ENCODE measurements around the gene OSBPL10.

OSBPL10 gene

GRCh38 chr3:31696815-31697548, 284.1 kb downstream of the OSBPL10 start:
- Histone ChIP-seq H4K91ac (ENCODE audit: low read length) (no peak overlapping the region), H3K27me3 (ENCODE audit: control insufficient read depth in 1 of 2, insufficient read depth in 1 of 2, low read length in 2 of 2) (no peaks in the 10 kb centered on the region), H3K4me1 (ENCODE audit: control insufficient read depth, insufficient read depth, low read depth, low read length) (peaks cover 6% of the 10 kb centered on the region), H2BK120ac (ENCODE audit: low read depth, low read length) (no peak overlapping the region), H2BK12ac (ENCODE audit: low read length in 2 of 2) (no peak overlapping the region), H2AFZ (ENCODE audit: low read depth, low read length) (no peak overlapping the region), H3K14ac (ENCODE audit: low read length in 2 of 2) (no peak overlapping the region), H3K18ac (ENCODE audit: low read depth in 1 of 2, low read length in 2 of 2) (no peak overlapping the region), H2AK5ac (ENCODE audit: low read length, severe bottlenecking) (no peak overlapping the region), H3K79me1 (replicated peaks; ENCODE audit: low read length, poor library complexity, severe bottlenecking) (peaks cover 5% of the 10 kb centered on the region), H4K8ac (ENCODE audit: low read length) (no peak overlapping the region), H3K9ac (ENCODE audit: low read length) (no peak overlapping the region), H2BK5ac (ENCODE audit: low read depth, low read length, poor library complexity, severe bottlenecking) (no peak overlapping the region), H3K36me3 (ENCODE audit: control insufficient read depth in 1 of 2, insufficient read depth in 2 of 2, low read depth in 1 of 2, low read length in 2 of 2) (peaks cover 0 to 15% of the 10 kb centered on the region in 2 experiments), H3K23ac (ENCODE audit: low read length in 2 of 2) (no peak overlapping the region), H3K4me2 (ENCODE audit: low read length, poor library complexity, severe bottlenecking) (no peak overlapping the region), H3K4me3 (ENCODE audit: insufficient read depth in 1 of 2, low read depth in 1 of 2, low read length in 2 of 2) (no peak overlapping the region), H3K9me3 (ENCODE audit: control insufficient read depth, low read length) (peaks cover 4% of the 10 kb centered on the region), H2BK15ac (ENCODE audit: low read depth, poor library complexity, severe bottlenecking) (no peak overlapping the region), H3K4ac (ENCODE audit: low read depth in 1 of 2, low read length in 2 of 2) (no peak overlapping the region), H3K27ac (ENCODE audit: low read length, poor library complexity, severe bottlenecking) (no peak overlapping the region)
- DNase-seq, result peak; percentile 28
- 92% methylated on average over 5 of the region's 6 CpGs for WGBS

- H2BK15ac ChIP-seq (ENCODE audit: low read depth, poor library complexity, severe bottlenecking), result no peak overlapping the region
- H2BK120ac ChIP-seq (ENCODE audit: low read depth, low read length), result no peak overlapping the region
- no peak overlapping the region for H2BK12ac ChIP-seq (ENCODE audit: low read length in 2 of 2)
- H3K4ac ChIP-seq (ENCODE audit: low read depth in 1 of 2, low read length in 2 of 2), result no peak overlapping the region
- peaks cover 0 to 10% of the 10 kb centered on the region in 2 experiments for H3K36me3 ChIP-seq (ENCODE audit: control insufficient read depth in 1 of 2, insufficient read depth in 2 of 2, low read depth in 1 of 2, low read length in 2 of 2)
- no peak overlapping the region for H3K4me2 ChIP-seq (ENCODE audit: low read length, poor library complexity, severe bottlenecking)
- no peak overlapping the region for H4K8ac ChIP-seq (ENCODE audit: low read length)
- H3K4me3 ChIP-seq (ENCODE audit: insufficient read depth in 1 of 2, low read depth in 1 of 2, low read length in 2 of 2), result no peak overlapping the region
- no peak overlapping the region for H3K27ac ChIP-seq (ENCODE audit: low read length, poor library complexity, severe bottlenecking)
- no peak overlapping the region for H2AK5ac ChIP-seq (ENCODE audit: low read length, severe bottlenecking)
- no peaks in the 10 kb centered on the region for H3K27me3 ChIP-seq (ENCODE audit: control insufficient read depth in 1 of 2, insufficient read depth in 1 of 2, low read length in 2 of 2)
- H3K18ac ChIP-seq (ENCODE audit: low read depth in 1 of 2, low read length in 2 of 2), result no peak overlapping the region
- H2AFZ ChIP-seq (ENCODE audit: low read depth, low read length), result no peak overlapping the region
- H3K23ac ChIP-seq (ENCODE audit: low read length in 2 of 2), result no peak overlapping the region
- no peak for DNase-seq
- peaks cover 6% of the 10 kb centered on the region for H3K4me1 ChIP-seq (ENCODE audit: control insufficient read depth, insufficient read depth, low read depth, low read length)
- no peak overlapping the region for H4K91ac ChIP-seq (ENCODE audit: low read length)
- peaks cover 4% of the 10 kb centered on the region for H3K9me3 ChIP-seq (ENCODE audit: control insufficient read depth, low read length)
- H3K9ac ChIP-seq (ENCODE audit: low read length), result no peak overlapping the region
- H3K14ac ChIP-seq (ENCODE audit: low read length in 2 of 2), result no peak overlapping the region
- H2BK5ac ChIP-seq (ENCODE audit: low read depth, low read length, poor library complexity, severe bottlenecking), result no peak overlapping the region
- H3K79me1 ChIP-seq (replicated peaks; ENCODE audit: low read length, poor library complexity, severe bottlenecking), result peaks cover 5% of the 10 kb centered on the region
These were observed 285.1 kb downstream of the OSBPL10 start for GRCh38 chr3:31696009-31696297.

- H3K4me3 ChIP-seq (ENCODE audit: insufficient read depth in 1 of 2, low read depth in 1 of 2, low read length in 2 of 2), result no peak overlapping the region
- 82% methylated on average over 2 of the region's 2 CpGs for WGBS
- H3K4me2 ChIP-seq (ENCODE audit: low read length, poor library complexity, severe bottlenecking), result no peak overlapping the region
- H2AK5ac ChIP-seq (ENCODE audit: low read length, severe bottlenecking), result no peak overlapping the region
- peaks cover 5% of the 10 kb centered on the region for H3K79me1 ChIP-seq (replicated peaks; ENCODE audit: low read length, poor library complexity, severe bottlenecking)
- no peak overlapping the region for H2BK12ac ChIP-seq (ENCODE audit: low read length in 2 of 2)
- no peak overlapping the region for H3K23ac ChIP-seq (ENCODE audit: low read length in 2 of 2)
- no peak overlapping the region for H2BK5ac ChIP-seq (ENCODE audit: low read depth, low read length, poor library complexity, severe bottlenecking)
- no peaks in the 10 kb centered on the region for H3K27me3 ChIP-seq (ENCODE audit: control insufficient read depth in 1 of 2, insufficient read depth in 1 of 2, low read length in 2 of 2)
- no peak overlapping the region for H3K27ac ChIP-seq (ENCODE audit: low read length, poor library complexity, severe bottlenecking)
- H3K9ac ChIP-seq (ENCODE audit: low read length), result no peak overlapping the region
- H2BK15ac ChIP-seq (ENCODE audit: low read depth, poor library complexity, severe bottlenecking), result no peak overlapping the region
- H2AFZ ChIP-seq (ENCODE audit: low read depth, low read length), result no peak overlapping the region
- peaks cover 0 to 10% of the 10 kb centered on the region in 2 experiments for H3K36me3 ChIP-seq (ENCODE audit: control insufficient read depth in 1 of 2, insufficient read depth in 2 of 2, low read depth in 1 of 2, low read length in 2 of 2)
- H2BK120ac ChIP-seq (ENCODE audit: low read depth, low read length), result no peak overlapping the region
- no peak for DNase-seq
- H3K4ac ChIP-seq (ENCODE audit: low read depth in 1 of 2, low read length in 2 of 2), result no peak overlapping the region
- no peak overlapping the region for H4K91ac ChIP-seq (ENCODE audit: low read length)
- no peak overlapping the region for H3K14ac ChIP-seq (ENCODE audit: low read length in 2 of 2)
- H3K4me1 ChIP-seq (ENCODE audit: control insufficient read depth, insufficient read depth, low read depth, low read length), result peaks cover 6% of the 10 kb centered on the region
- peaks cover 4% of the 10 kb centered on the region for H3K9me3 ChIP-seq (ENCODE audit: control insufficient read depth, low read length)
- H3K18ac ChIP-seq (ENCODE audit: low read depth in 1 of 2, low read length in 2 of 2), result no peak overlapping the region
- H4K8ac ChIP-seq (ENCODE audit: low read length), result no peak overlapping the region
These were observed 285.6 kb downstream of the OSBPL10 start for GRCh38 chr3:31695280-31696008.

GRCh38 chr3:31693346-31693745, 287.7 kb downstream of the OSBPL10 start:
- Histone ChIP-seq H3K27me3 (ENCODE audit: control insufficient read depth in 1 of 2, insufficient read depth in 1 of 2, low read length in 2 of 2) (no peaks in the 10 kb centered on the region), H3K4me3 (ENCODE audit: insufficient read depth in 1 of 2, low read depth in 1 of 2, low read length in 2 of 2) (no peak overlapping the region), H3K9me3 (ENCODE audit: control insufficient read depth, low read length) (peaks cover 4% of the 10 kb centered on the region), H2BK5ac (ENCODE audit: low read depth, low read length, poor library complexity, severe bottlenecking) (no peak overlapping the region), H3K14ac (ENCODE audit: low read length in 2 of 2) (no peak overlapping the region), H4K8ac (ENCODE audit: low read length) (no peak overlapping the region), H3K36me3 (ENCODE audit: control insufficient read depth in 1 of 2, insufficient read depth in 2 of 2, low read depth in 1 of 2, low read length in 2 of 2) (peaks cover 0 to 4% of the 10 kb centered on the region in 2 experiments), H4K91ac (ENCODE audit: low read length) (no peak overlapping the region), H3K79me1 (replicated peaks; ENCODE audit: low read length, poor library complexity, severe bottlenecking) (peaks cover 3% of the 10 kb centered on the region), H3K23ac (ENCODE audit: low read length in 2 of 2) (no peak overlapping the region), H2AK5ac (ENCODE audit: low read length, severe bottlenecking) (no peak overlapping the region), H3K4me2 (ENCODE audit: low read length, poor library complexity, severe bottlenecking) (no peak overlapping the region), H3K9ac (ENCODE audit: low read length) (no peak overlapping the region), H3K4ac (ENCODE audit: low read depth in 1 of 2, low read length in 2 of 2) (no peak overlapping the region), H2BK12ac (ENCODE audit: low read length in 2 of 2) (no peak overlapping the region), H3K4me1 (ENCODE audit: control insufficient read depth, insufficient read depth, low read depth, low read length) (peaks cover 2% of the 10 kb centered on the region), H2AFZ (ENCODE audit: low read depth, low read length) (no peak overlapping the region), H3K27ac (ENCODE audit: low read length, poor library complexity, severe bottlenecking) (no peak overlapping the region), H2BK15ac (ENCODE audit: low read depth, poor library complexity, severe bottlenecking) (no peak overlapping the region), H2BK120ac (ENCODE audit: low read depth, low read length) (no peak overlapping the region), H3K18ac (ENCODE audit: low read depth in 1 of 2, low read length in 2 of 2) (no peak overlapping the region)
- WGBS, result no CpG with 5 or more reads among the region's 5 CpGs
- DNase-seq, result no peak
